NB4 (cell line): ENCODE results near the gene CSF1R.

Source experiments
- CTCF ChIP-seq: IDR thresholded peaks from one replicate; pipeline ENCODE4 v1.5.1; 2012; ENCODE audit warnings: low read depth, low read length
- MAX ChIP-seq: IDR thresholded peaks from 2 replicates; pipeline ENCODE4 v1.6.1; 2011; ENCODE audit warnings: low read depth, low read length
- MYC ChIP-seq: IDR thresholded peaks from 2 replicates; pipeline ENCODE4 v1.6.1; 2011; ENCODE audit warnings: low read depth, low read length
- POLR2A ChIP-seq: IDR thresholded peaks from 2 replicates; pipeline ENCODE4 v1.6.1; 2011; ENCODE audit warnings: mild to moderate bottlenecking; ENCODE audit not compliant: insufficient read length; ENCODE audit errors: extremely low read depth

- TF ChIP-seq POLR2A (no peak), CTCF (no peak), MAX (no peak), MYC (no peak)
Observed at GRCh38 chr5:150022681-150023080, 63.7 kb downstream of the CSF1R start.
